Measurements from ENCODE around the gene NR1D1. TPM values are rescaled to one million over a fixed set of nuclear protein-coding genes. Genes with fewer than 3 reads are reported as not detected.
A peak's percentile ranks its signal among the peaks of the same experiment; 100 is the strongest.

Gene NR1D1
- total and polyA plus RNA-seq, 2 of the 13 experiments (the other 11 are each of a cell fraction or from before 2014, with no cell fraction given) = 2.1 to 2.7 TPM

DNA sequence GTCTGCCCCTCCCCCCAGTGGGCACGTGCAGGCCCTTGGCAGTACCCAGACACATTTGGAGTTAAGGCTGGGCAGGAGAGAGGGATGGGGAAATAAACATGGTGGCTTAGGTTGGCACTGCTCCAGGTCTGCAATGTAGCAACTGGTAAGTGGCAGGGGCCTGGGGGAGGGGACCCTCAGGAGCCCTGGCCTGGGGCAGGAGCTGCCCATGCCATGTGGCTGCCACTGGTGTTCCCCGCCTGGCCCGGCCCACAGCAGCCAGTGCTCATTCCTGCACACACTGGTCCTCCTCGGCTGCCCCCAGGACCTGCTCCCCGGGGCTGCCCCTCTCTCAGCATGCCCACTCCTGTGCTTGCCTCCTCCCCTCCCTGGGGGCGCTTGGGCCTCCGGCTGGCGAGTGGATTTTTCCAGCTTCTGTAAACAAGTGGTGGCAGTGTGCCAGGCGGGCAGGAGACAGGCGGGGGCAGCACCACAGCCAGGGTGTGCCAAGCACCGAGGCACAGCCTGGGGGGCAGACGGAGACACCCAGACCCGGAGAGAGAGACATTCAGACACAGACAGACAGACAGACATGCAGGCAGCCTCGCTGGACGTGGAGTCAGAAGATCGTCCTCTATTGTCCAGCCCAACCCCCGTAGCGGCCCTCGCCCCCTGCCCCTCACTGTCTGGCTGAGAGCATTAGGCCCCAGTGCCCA is 28.2 kb downstream of the NR1D1 start (continued):
- TF ChIP-seq ZNF567 (CRISPR knock-in tag; IDR thresholded peaks at IDR 0.05; ENCODE audit: borderline replicate concordance) = no peak
- peak; percentile 90 for TF ChIP-seq SRSF1 (optimal IDR thresholded peaks at IDR 0.05; ENCODE audit: low read depth, low read length)
- TF ChIP-seq HNRNPL (IDR thresholded peaks at IDR 0.05; ENCODE audit: low read depth, low read length) = peak; percentile 100
- TF ChIP-seq, protein P1, sequence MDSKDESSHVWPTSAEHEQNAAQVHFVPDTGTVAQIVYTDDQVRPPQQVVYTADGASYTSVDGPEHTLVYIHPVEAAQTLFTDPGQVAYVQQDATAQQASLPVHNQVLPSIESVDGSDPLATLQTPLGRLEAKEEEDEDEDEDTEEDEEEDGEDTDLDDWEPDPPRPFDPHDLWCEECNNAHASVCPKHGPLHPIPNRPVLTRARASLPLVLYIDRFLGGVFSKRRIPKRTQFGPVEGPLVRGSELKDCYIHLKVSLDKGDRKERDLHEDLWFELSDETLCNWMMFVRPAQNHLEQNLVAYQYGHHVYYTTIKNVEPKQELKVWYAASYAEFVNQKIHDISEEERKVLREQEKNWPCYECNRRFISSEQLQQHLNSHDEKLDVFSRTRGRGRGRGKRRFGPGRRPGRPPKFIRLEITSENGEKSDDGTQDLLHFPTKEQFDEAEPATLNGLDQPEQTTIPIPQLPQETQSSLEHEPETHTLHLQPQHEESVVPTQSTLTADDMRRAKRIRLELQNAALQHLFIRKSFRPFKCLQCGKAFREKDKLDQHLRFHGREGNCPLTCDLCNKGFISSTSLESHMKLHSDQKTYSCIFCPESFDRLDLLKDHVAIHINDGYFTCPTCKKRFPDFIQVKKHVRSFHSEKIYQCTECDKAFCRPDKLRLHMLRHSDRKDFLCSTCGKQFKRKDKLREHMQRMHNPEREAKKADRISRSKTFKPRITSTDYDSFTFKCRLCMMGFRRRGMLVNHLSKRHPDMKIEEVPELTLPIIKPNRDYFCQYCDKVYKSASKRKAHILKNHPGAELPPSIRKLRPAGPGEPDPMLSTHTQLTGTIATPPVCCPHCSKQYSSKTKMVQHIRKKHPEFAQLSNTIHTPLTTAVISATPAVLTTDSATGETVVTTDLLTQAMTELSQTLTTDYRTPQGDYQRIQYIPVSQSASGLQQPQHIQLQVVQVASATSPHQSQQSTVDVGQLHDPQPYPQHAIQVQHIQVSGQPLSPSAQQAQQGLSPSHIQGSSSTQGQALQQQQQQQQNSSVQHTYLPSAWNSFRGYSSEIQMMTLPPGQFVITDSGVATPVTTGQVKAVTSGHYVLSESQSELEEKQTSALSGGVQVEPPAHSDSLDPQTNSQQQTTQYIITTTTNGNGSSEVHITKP (CRISPR knock-in tag; IDR thresholded peaks at IDR 0.05; ENCODE audit: low read depth) = 0 out of 2 replicates have a peak, but pooled peaks have one; percentile 4
- TF ChIP-seq FOXA3 (CRISPR knock-in tag; IDR thresholded peaks at IDR 0.05) = peak; percentile 79
- TF ChIP-seq, protein P2, sequence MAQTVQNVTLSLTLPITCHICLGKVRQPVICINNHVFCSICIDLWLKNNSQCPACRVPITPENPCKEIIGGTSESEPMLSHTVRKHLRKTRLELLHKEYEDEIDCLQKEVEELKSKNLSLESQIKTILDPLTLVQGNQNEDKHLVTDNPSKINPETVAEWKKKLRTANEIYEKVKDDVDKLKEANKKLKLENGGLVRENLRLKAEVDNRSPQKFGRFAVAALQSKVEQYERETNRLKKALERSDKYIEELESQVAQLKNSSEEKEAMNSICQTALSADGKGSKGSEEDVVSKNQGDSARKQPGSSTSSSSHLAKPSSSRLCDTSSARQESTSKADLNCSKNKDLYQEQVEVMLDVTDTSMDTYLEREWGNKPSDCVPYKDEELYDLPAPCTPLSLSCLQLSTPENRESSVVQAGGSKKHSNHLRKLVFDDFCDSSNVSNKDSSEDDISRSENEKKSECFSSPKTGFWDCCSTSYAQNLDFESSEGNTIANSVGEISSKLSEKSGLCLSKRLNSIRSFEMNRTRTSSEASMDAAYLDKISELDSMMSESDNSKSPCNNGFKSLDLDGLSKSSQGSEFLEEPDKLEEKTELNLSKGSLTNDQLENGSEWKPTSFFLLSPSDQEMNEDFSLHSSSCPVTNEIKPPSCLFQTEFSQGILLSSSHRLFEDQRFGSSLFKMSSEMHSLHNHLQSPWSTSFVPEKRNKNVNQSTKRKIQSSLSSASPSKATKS (CRISPR knock-in tag; IDR thresholded peaks at IDR 0.05) = no peak
- TF ChIP-seq SMAD9 (CRISPR knock-in tag; IDR thresholded peaks at IDR 0.05) = no peak
- TF ChIP-seq GRHL1 (CRISPR knock-in tag; conservative IDR thresholded peaks at IDR 0.05) = no peak
- peak; percentile 99 for TF ChIP-seq HIC2 (CRISPR knock-in tag; IDR thresholded peaks at IDR 0.05; ENCODE audit: low read depth)
- TF ChIP-seq MXI1 (IDR thresholded peaks at IDR 0.05; ENCODE audit: borderline replicate concordance, low read depth, low read length) = peak; percentile 35; the same call in 1 of the 3 replicates
- TF ChIP-seq, protein P3, sequence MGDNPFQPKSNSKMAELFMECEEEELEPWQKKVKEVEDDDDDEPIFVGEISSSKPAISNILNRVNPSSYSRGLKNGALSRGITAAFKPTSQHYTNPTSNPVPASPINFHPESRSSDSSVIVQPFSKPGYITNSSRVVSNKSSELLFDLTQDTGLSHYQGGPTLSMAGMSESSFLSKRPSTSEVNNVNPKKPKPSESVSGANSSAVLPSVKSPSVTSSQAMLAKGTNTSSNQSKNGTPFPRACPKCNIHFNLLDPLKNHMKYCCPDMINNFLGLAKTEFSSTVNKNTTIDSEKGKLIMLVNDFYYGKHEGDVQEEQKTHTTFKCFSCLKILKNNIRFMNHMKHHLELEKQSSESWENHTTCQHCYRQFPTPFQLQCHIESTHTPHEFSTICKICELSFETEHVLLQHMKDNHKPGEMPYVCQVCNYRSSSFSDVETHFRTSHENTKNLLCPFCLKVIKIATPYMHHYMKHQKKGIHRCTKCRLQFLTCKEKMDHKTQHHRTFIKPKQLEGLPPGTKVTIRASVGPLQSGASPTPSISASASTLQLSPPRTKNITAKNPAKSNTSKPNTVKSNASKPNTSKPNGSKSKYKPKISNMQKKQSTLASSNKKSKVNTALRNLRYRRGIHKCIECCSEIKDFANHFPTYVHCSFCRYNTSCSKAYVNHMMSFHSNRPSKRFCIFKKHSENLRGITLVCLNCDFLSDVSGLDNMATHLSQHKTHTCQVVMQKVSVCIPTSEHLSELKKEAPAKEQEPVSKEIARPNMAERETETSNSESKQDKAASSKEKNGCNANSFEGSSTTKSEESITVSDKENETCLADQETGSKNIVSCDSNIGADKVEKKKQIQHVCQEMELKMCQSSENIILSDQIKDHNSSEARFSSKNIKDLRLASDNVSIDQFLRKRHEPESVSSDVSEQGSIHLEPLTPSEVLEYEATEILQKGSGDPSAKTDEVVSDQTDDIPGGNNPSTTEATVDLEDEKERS (CRISPR knock-in tag; IDR thresholded peaks at IDR 0.05) = no peak
- TF ChIP-seq ZNF749 (CRISPR knock-in tag; IDR thresholded peaks at IDR 0.05; ENCODE audit: borderline replicate concordance) = 0 out of 2 replicates have a peak, but pooled peaks have one; percentile 22
- TF ChIP-seq HOXA3 (CRISPR knock-in tag; IDR thresholded peaks at IDR 0.05) = peak; percentile 48
- TF ChIP-seq PCBP1 (IDR thresholded peaks at IDR 0.05; ENCODE audit: borderline replicate concordance, low read depth, low read length) = 0 out of 2 replicates have a peak, but pooled peaks have one; percentile 46
